ENCODE results near the gene FHIP1A.

The FHIP1A gene

GRCh38 chr4:151395873-151396272 lies 13.1 kb upstream of the FHIP1A start:
- Histone ChIP-seq H2BK12ac (ENCODE audit: low read length in 2 of 2) (no peak overlapping the region), H3K4ac (ENCODE audit: low read depth in 1 of 2, low read length in 2 of 2) (no peak overlapping the region), H3K4me3 (ENCODE audit: insufficient read depth in 1 of 2, low read depth in 1 of 2, low read length in 2 of 2) (no peak overlapping the region), H3K9ac (ENCODE audit: low read length) (no peak overlapping the region), H3K4me2 (ENCODE audit: low read length, poor library complexity, severe bottlenecking) (no peak overlapping the region), H2AK5ac (ENCODE audit: low read length, severe bottlenecking) (no peak overlapping the region), H3K9me3 (ENCODE audit: control insufficient read depth, low read length) (no peaks in the 10 kb centered on the region), H2BK120ac (ENCODE audit: low read depth, low read length) (no peak overlapping the region), H3K18ac (ENCODE audit: low read depth in 1 of 2, low read length in 2 of 2) (no peak overlapping the region), H2AFZ (ENCODE audit: low read depth, low read length) (no peak overlapping the region), H3K27ac (ENCODE audit: low read length, poor library complexity, severe bottlenecking) (no peak overlapping the region), H3K14ac (ENCODE audit: low read length in 2 of 2) (no peak overlapping the region), H3K4me1 (ENCODE audit: control insufficient read depth, insufficient read depth, low read depth, low read length) (no peaks in the 10 kb centered on the region), H3K36me3 (ENCODE audit: control insufficient read depth in 1 of 2, insufficient read depth in 2 of 2, low read depth in 1 of 2, low read length in 2 of 2) (no peaks in the 10 kb centered on the region), H3K79me1 (replicated peaks; ENCODE audit: low read length, poor library complexity, severe bottlenecking) (no peaks in the 10 kb centered on the region), H4K8ac (ENCODE audit: low read length) (no peak overlapping the region), H3K23ac (ENCODE audit: low read length in 2 of 2) (no peak overlapping the region), H3K27me3 (ENCODE audit: control insufficient read depth in 1 of 2, insufficient read depth in 1 of 2, low read length in 2 of 2) (no peaks in the 10 kb centered on the region), H4K91ac (ENCODE audit: low read length) (no peak overlapping the region), H2BK5ac (ENCODE audit: low read depth, low read length, poor library complexity, severe bottlenecking) (no peak overlapping the region), H2BK15ac (ENCODE audit: low read depth, poor library complexity, severe bottlenecking) (no peak overlapping the region)
- DNase-seq = no peak

- Histone ChIP-seq H3K4ac (ENCODE audit: low read depth in 1 of 2, low read length in 2 of 2) (no peak overlapping the region), H3K9me3 (ENCODE audit: control insufficient read depth, low read length) (no peaks in the 10 kb centered on the region), H3K36me3 (ENCODE audit: control insufficient read depth in 1 of 2, insufficient read depth in 2 of 2, low read depth in 1 of 2, low read length in 2 of 2) (no peaks in the 10 kb centered on the region), H2BK12ac (ENCODE audit: low read length in 2 of 2) (no peak overlapping the region), H3K79me1 (replicated peaks; ENCODE audit: low read length, poor library complexity, severe bottlenecking) (no peaks in the 10 kb centered on the region), H2AFZ (ENCODE audit: low read depth, low read length) (no peak overlapping the region), H3K9ac (ENCODE audit: low read length) (no peak overlapping the region), H3K4me1 (ENCODE audit: control insufficient read depth, insufficient read depth, low read depth, low read length) (no peaks in the 10 kb centered on the region), H3K4me2 (ENCODE audit: low read length, poor library complexity, severe bottlenecking) (no peak overlapping the region), H3K23ac (ENCODE audit: low read length in 2 of 2) (no peak overlapping the region), H3K14ac (ENCODE audit: low read length in 2 of 2) (no peak overlapping the region), H2BK5ac (ENCODE audit: low read depth, low read length, poor library complexity, severe bottlenecking) (no peak overlapping the region), H4K8ac (ENCODE audit: low read length) (no peak overlapping the region), H3K4me3 (ENCODE audit: insufficient read depth in 1 of 2, low read depth in 1 of 2, low read length in 2 of 2) (no peak overlapping the region), H3K27ac (ENCODE audit: low read length, poor library complexity, severe bottlenecking) (no peak overlapping the region), H2AK5ac (ENCODE audit: low read length, severe bottlenecking) (no peak overlapping the region), H3K27me3 (ENCODE audit: control insufficient read depth in 1 of 2, insufficient read depth in 1 of 2, low read length in 2 of 2) (no peaks in the 10 kb centered on the region), H4K91ac (ENCODE audit: low read length) (no peak overlapping the region), H2BK120ac (ENCODE audit: low read depth, low read length) (no peak overlapping the region), H3K18ac (ENCODE audit: low read depth in 1 of 2, low read length in 2 of 2) (no peak overlapping the region), H2BK15ac (ENCODE audit: low read depth, poor library complexity, severe bottlenecking) (no peak overlapping the region)
- 100% methylated on average over 2 of the region's 3 CpGs for WGBS
- no peak for DNase-seq
Observed at GRCh38 chr4:151400343-151400742, 8.6 kb upstream of the FHIP1A start.

GRCh38 chr4:151401739-151402138 lies 7.2 kb upstream of the FHIP1A start:
- peaks cover 0 to 4% of the 10 kb centered on the region in 2 experiments for H3K27me3 ChIP-seq (ENCODE audit: control insufficient read depth in 1 of 2, insufficient read depth in 1 of 2, low read length in 2 of 2)
- H3K9ac ChIP-seq (ENCODE audit: low read length) = no peak overlapping the region
- WGBS = no CpG with 5 or more reads among the region's 2 CpGs
- H3K14ac ChIP-seq (ENCODE audit: low read length in 2 of 2) = no peak overlapping the region
- H2AK5ac ChIP-seq (ENCODE audit: low read length, severe bottlenecking) = no peak overlapping the region
- DNase-seq = no peak
- H3K9me3 ChIP-seq (ENCODE audit: control insufficient read depth, low read length) = no peaks in the 10 kb centered on the region
- H3K79me1 ChIP-seq (replicated peaks; ENCODE audit: low read length, poor library complexity, severe bottlenecking) = no peaks in the 10 kb centered on the region
- H3K4me2 ChIP-seq (ENCODE audit: low read length, poor library complexity, severe bottlenecking) = no peak overlapping the region
- no peak overlapping the region for H2BK5ac ChIP-seq (ENCODE audit: low read depth, low read length, poor library complexity, severe bottlenecking)
- H2AFZ ChIP-seq (ENCODE audit: low read depth, low read length) = no peak overlapping the region
- H4K91ac ChIP-seq (ENCODE audit: low read length) = no peak overlapping the region
- H3K23ac ChIP-seq (ENCODE audit: low read length in 2 of 2) = no peak overlapping the region
- H3K18ac ChIP-seq (ENCODE audit: low read depth in 1 of 2, low read length in 2 of 2) = no peak overlapping the region
- no peak overlapping the region for H2BK12ac ChIP-seq (ENCODE audit: low read length in 2 of 2)
- H3K4me3 ChIP-seq (ENCODE audit: insufficient read depth in 1 of 2, low read depth in 1 of 2, low read length in 2 of 2) = no peak overlapping the region
- no peak overlapping the region for H3K4ac ChIP-seq (ENCODE audit: low read depth in 1 of 2, low read length in 2 of 2)
- H3K36me3 ChIP-seq (ENCODE audit: control insufficient read depth in 1 of 2, insufficient read depth in 2 of 2, low read depth in 1 of 2, low read length in 2 of 2) = no peaks in the 10 kb centered on the region
- H3K27ac ChIP-seq (ENCODE audit: low read length, poor library complexity, severe bottlenecking) = no peak overlapping the region
- H2BK120ac ChIP-seq (ENCODE audit: low read depth, low read length) = no peak overlapping the region
- no peak overlapping the region for H2BK15ac ChIP-seq (ENCODE audit: low read depth, poor library complexity, severe bottlenecking)
- H3K4me1 ChIP-seq (ENCODE audit: control insufficient read depth, insufficient read depth, low read depth, low read length) = no peaks in the 10 kb centered on the region
- H4K8ac ChIP-seq (ENCODE audit: low read length) = no peak overlapping the region

GRCh38 chr4:151402145-151402865 lies 6.7 kb upstream of the FHIP1A start:
- Histone ChIP-seq H3K4me3 (ENCODE audit: insufficient read depth in 1 of 2, low read depth in 1 of 2, low read length in 2 of 2) (no peak overlapping the region), H2BK12ac (ENCODE audit: low read length in 2 of 2) (no peak overlapping the region), H4K91ac (ENCODE audit: low read length) (no peak overlapping the region), H3K36me3 (ENCODE audit: control insufficient read depth in 1 of 2, insufficient read depth in 2 of 2, low read depth in 1 of 2, low read length in 2 of 2) (no peaks in the 10 kb centered on the region), H3K4ac (ENCODE audit: low read depth in 1 of 2, low read length in 2 of 2) (no peak overlapping the region), H3K14ac (ENCODE audit: low read length in 2 of 2) (no peak overlapping the region), H4K8ac (ENCODE audit: low read length) (no peak overlapping the region), H3K79me1 (replicated peaks; ENCODE audit: low read length, poor library complexity, severe bottlenecking) (no peaks in the 10 kb centered on the region), H2BK15ac (ENCODE audit: low read depth, poor library complexity, severe bottlenecking) (no peak overlapping the region), H3K27me3 (ENCODE audit: control insufficient read depth in 1 of 2, insufficient read depth in 1 of 2, low read length in 2 of 2) (peaks cover 0 to 4% of the 10 kb centered on the region in 2 experiments), H2BK120ac (ENCODE audit: low read depth, low read length) (no peak overlapping the region), H3K4me2 (ENCODE audit: low read length, poor library complexity, severe bottlenecking) (peak overlapping the region; percentile 2), H2BK5ac (ENCODE audit: low read depth, low read length, poor library complexity, severe bottlenecking) (no peak overlapping the region), H3K9me3 (ENCODE audit: control insufficient read depth, low read length) (no peaks in the 10 kb centered on the region), H2AK5ac (ENCODE audit: low read length, severe bottlenecking) (no peak overlapping the region), H3K4me1 (ENCODE audit: control insufficient read depth, insufficient read depth, low read depth, low read length) (no peaks in the 10 kb centered on the region), H3K23ac (ENCODE audit: low read length in 2 of 2) (no peak overlapping the region), H3K27ac (ENCODE audit: low read length, poor library complexity, severe bottlenecking) (no peak overlapping the region), H3K9ac (ENCODE audit: low read length) (no peak overlapping the region), H3K18ac (ENCODE audit: low read depth in 1 of 2, low read length in 2 of 2) (no peak overlapping the region), H2AFZ (ENCODE audit: low read depth, low read length) (no peak overlapping the region)
- no peak for DNase-seq
- 88% methylated on average over 7 of the region's 8 CpGs for WGBS
